ENCODE data around the gene LLPH.

DNA sequence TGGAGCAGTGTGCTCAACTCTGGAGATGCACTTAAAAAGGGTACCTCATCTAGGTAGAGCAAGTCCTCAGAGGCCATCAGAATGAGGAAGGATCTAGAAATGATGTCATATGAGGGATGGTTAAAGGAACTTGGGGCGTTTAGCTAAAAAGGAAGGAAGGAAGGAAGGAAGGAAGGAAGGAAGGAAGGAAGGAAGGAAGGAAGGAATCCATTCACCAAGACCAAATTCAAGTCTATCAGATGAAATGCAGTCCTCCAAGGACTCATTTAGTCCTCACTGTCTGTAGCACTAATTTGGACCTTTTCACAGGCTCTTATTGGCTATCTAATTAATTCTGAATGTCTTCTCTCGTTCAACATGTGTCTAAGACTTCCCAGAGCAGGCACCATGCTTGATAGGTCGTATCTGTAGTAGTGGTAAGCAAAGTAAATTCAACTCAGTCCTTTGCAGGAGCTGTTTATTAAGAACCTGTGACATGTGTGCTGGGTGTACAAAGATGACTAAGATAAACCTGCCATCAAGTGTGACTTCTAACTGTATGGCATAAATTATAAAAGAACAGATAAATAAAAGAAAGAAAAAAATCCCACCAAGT is 63.5 kb downstream of the LLPH start:
- TF ChIP-seq GATA2 (IDR thresholded peaks at IDR 0.05; ENCODE audit: low read depth, low read length) (no peak), GATA3 (IDR thresholded peaks at IDR 0.05; ENCODE audit: low read depth, low read length) (no peak)

Data from SH-SY5Y (cell line).